Fibroblast of skin of back (primary cell): ENCODE results near the gene MFAP4.
"Not testable (repeated sequence)": the region's sequence is repeated elsewhere in the genome, so short reads cannot be mapped to it uniquely, and the experiment has no call there.

Source experiments
- DNase-seq: peaks from one replicate; pipeline ENCODE4 v3.0.0-alpha.2; 2013

The MFAP4 gene

GRCh38 chr17:19369846-19370492 lies 17.0 kb downstream of the MFAP4 start:
- DNase-seq = no peak

- DNase-seq = no peak
Measured at GRCh38 chr17:19369107-19369778, 17.7 kb downstream of the MFAP4 start.

- DNase-seq = no peak
Measured at GRCh38 chr17:19368229-19368628, 18.8 kb downstream of the MFAP4 start.

GRCh38 chr17:19366637-19366972 lies 20.4 kb downstream of the MFAP4 start:
- DNase-seq = no peak

- no peak for DNase-seq
Measured at GRCh38 chr17:19365833-19366636, 21.0 kb downstream of the MFAP4 start.

GRCh38 chr17:19365499-19365817 lies 21.5 kb downstream of the MFAP4 start:
- no peak for DNase-seq

GRCh38 chr17:19364699-19365498 lies 22.1 kb downstream of the MFAP4 start:
- DNase-seq = no peak

- DNase-seq = no peak
Measured at GRCh38 chr17:19363460-19364035, 23.4 kb downstream of the MFAP4 start.

- no peak for DNase-seq
Measured at GRCh38 chr17:19363114-19363438, 23.9 kb downstream of the MFAP4 start.

GRCh38 chr17:19362277-19363113 lies 24.5 kb downstream of the MFAP4 start, which contains the start of gene B9D1:
TSS of gene B9D1 (minus strand) at chr17:19362723. CDS start at chr17:19362569, 154 bp downstream.
- peak; percentile 86 for DNase-seq

GRCh38 chr17:19361944-19362276 lies 25.1 kb downstream of the MFAP4 start:
- DNase-seq = no peak

GRCh38 chr17:19361326-19361725 lies 25.7 kb downstream of the MFAP4 start:
- peak; percentile 34 for DNase-seq

GRCh38 chr17:19360772-19361171 lies 26.2 kb downstream of the MFAP4 start:
- DNase-seq = no peak

GRCh38 chr17:19359856-19360255 lies 27.1 kb downstream of the MFAP4 start:
- no peak for DNase-seq

- no peak for DNase-seq
Measured at GRCh38 chr17:19359151-19359550, 27.8 kb downstream of the MFAP4 start.

GRCh38 chr17:19357761-19358160 lies 29.2 kb downstream of the MFAP4 start:
- no peak for DNase-seq

GRCh38 chr17:19357351-19357750 lies 29.6 kb downstream of the MFAP4 start:
- DNase-seq = no peak

- DNase-seq = no peak
Measured at GRCh38 chr17:19354748-19355147, 32.2 kb downstream of the MFAP4 start.

- DNase-seq = not testable (repeated sequence)
Measured at GRCh38 chr17:19353401-19353800, 33.6 kb downstream of the MFAP4 start.

GRCh38 chr17:19348806-19349205 lies 38.2 kb downstream of the MFAP4 start:
- no peak for DNase-seq

GRCh38 chr17:19348081-19348650 lies 38.8 kb downstream of the MFAP4 start:
- DNase-seq = no peak
